Astrocyte (in vitro differentiated cells and primary cell): ENCODE data around the gene CLCN7. TPM values are rescaled to one million over a fixed set of nuclear protein-coding genes. Genes with fewer than 3 reads are reported as not detected.

ENCODE experiments used
- DNase-seq: peaks from one replicate; pipeline ENCODE4 v3.0.0-alpha.2; 2010; ENCODE audit warnings: low read depth
- FAIRE-seq: peaks from 2 replicates; lab custom pipeline; 2011; peaks lifted over from hg19 to GRCh38; lab: Jason Lieb, UNC
- H2AFZ ChIP-seq: 2 replicates; pipeline ENCODE4 v1.6.0; 2012; ENCODE audit warnings: low read depth, low read length, inconsistent platforms
- H3K27ac ChIP-seq: 2 replicates; pipeline ENCODE4 v1.5.1; 2011; ENCODE audit warnings: low read depth, low read length, inconsistent platforms
- H3K27me3 ChIP-seq: 2 replicates; pipeline ENCODE4 v1.6.0; 2011; ENCODE audit warnings: low read length, inconsistent platforms; ENCODE audit not compliant: insufficient read depth
- H3K36me3 ChIP-seq: 2 replicates; pipeline ENCODE4 v1.5.1; 2011; ENCODE audit warnings: low read length, inconsistent platforms; ENCODE audit not compliant: insufficient read depth
- H3K4me1 ChIP-seq: 2 replicates; pipeline ENCODE4 v1.5.1; 2011; ENCODE audit warnings: low read length, inconsistent platforms; ENCODE audit not compliant: insufficient read depth
- H3K4me2 ChIP-seq: 2 replicates; pipeline ENCODE4 v1.6.0; 2012; ENCODE audit warnings: low read length, inconsistent platforms
- H3K4me3 ChIP-seq: 2 replicates; pipeline ENCODE4 v1.5.1; 2011; ENCODE audit warnings: low read depth, mild to moderate bottlenecking, low read length, inconsistent platforms; ENCODE audit not compliant: insufficient read depth
- H3K79me2 ChIP-seq: 2 replicates; pipeline ENCODE4 v1.6.0; 2012; ENCODE audit warnings: mild to moderate bottlenecking, low read length, inconsistent platforms; ENCODE audit not compliant: insufficient read depth
- H3K9ac ChIP-seq: 2 replicates; pipeline ENCODE4 v1.6.0; 2012; ENCODE audit warnings: mild to moderate bottlenecking, low read length, inconsistent platforms
- H3K9me3 ChIP-seq: 2 replicates; pipeline ENCODE4 v1.5.1; 2012; ENCODE audit warnings: low read depth, mild to moderate bottlenecking, low read length, inconsistent platforms; ENCODE audit not compliant: insufficient read depth
- H4K20me1 ChIP-seq: 2 replicates; pipeline ENCODE4 v1.6.0; 2012; ENCODE audit warnings: low read length, inconsistent platforms; ENCODE audit not compliant: insufficient read depth
- H3K27ac Mint-ChIP-seq: one replicate; pipeline ENCODE4 v1.8.0; 2021; ENCODE audit warnings: mild to moderate bottlenecking, mixed read lengths; ENCODE audit not compliant: unreplicated experiment
- H3K27me3 Mint-ChIP-seq: one replicate; pipeline ENCODE4 v1.8.0; 2021; ENCODE audit warnings: low read depth, mixed read lengths; ENCODE audit not compliant: unreplicated experiment
- H3K36me3 Mint-ChIP-seq: one replicate; pipeline ENCODE4 v1.8.0; 2021; ENCODE audit warnings: low read depth, mixed read lengths; ENCODE audit not compliant: unreplicated experiment
- H3K4me1 Mint-ChIP-seq: one replicate; pipeline ENCODE4 v1.8.0; 2021; ENCODE audit warnings: low read depth, mixed read lengths; ENCODE audit not compliant: unreplicated experiment
- H3K4me3 Mint-ChIP-seq: one replicate; pipeline ENCODE4 v1.8.0; 2021; ENCODE audit warnings: mild to moderate bottlenecking, moderate library complexity, mixed read lengths; ENCODE audit not compliant: unreplicated experiment
- H3K9me3 Mint-ChIP-seq: one replicate; pipeline ENCODE4 v1.8.0; 2021; ENCODE audit warnings: mild to moderate bottlenecking, mixed read lengths; ENCODE audit not compliant: unreplicated experiment
- CTCF ChIP-seq: IDR thresholded peaks from 2 replicates; pipeline ENCODE4 v1.5.1; 2011; ENCODE audit warnings: low read depth, mild to moderate bottlenecking, inconsistent platforms, low read length, moderate library complexity; ENCODE audit not compliant: insufficient read depth
- EZH2 ChIP-seq: IDR thresholded peaks from 2 replicates; pipeline ENCODE4 v1.6.1; 2012; ENCODE audit warnings: mild to moderate bottlenecking, low read length, inconsistent platforms; ENCODE audit not compliant: insufficient read depth
- total RNA-seq: library from RNA; stranded (reverse); gene quantifications from 2 replicates; pipeline ENCODE4 v1.2.1, GENCODE V29; 2021

The CLCN7 gene
- total RNA-seq, 1 donor from 2014 or later = 66.7 TPM

GRCh38 chr16:1443980-1444729 is 30.7 kb downstream of the CLCN7 start, which contains the start of gene CCDC154:
Gene CCDC154 (minus strand): TSS chr16:1444556. CDS start chr16:1444322, 234 bp downstream.
- Histone ChIP-seq H2AFZ (no peak within 1 kb of the TSS), H3K9ac (no peak within 1 kb of the TSS), H3K79me2 (no peaks in the 10 kb centered on the region), H3K36me3 (no peaks in the 10 kb centered on the region), H3K9me3 (no peaks in the 10 kb centered on the region), H3K4me2 (no peak within 1 kb of the TSS), H3K27ac (no peak within 1 kb of the TSS), H3K4me1 (no peaks in the 10 kb centered on the region), H4K20me1 (no peaks in the 10 kb centered on the region), H3K4me3 (no peak within 1 kb of the TSS), H3K27me3 (no peaks in the 10 kb centered on the region)
- TF ChIP-seq EZH2 (no peak), CTCF (no peak)
- no peak for DNase-seq
- Mint-ChIP-seq H3K36me3 (peaks cover 6% of the 10 kb centered on the region), H3K27me3 (peaks cover 2% of the 10 kb centered on the region), H3K4me3 (no peak within 1 kb of the TSS), H3K27ac (no peak within 1 kb of the TSS), H3K4me1 (no peaks in the 10 kb centered on the region), H3K9me3 (no peaks in the 10 kb centered on the region)
- FAIRE-seq = no peak

GRCh38 chr16:1443403-1443973 is 31.3 kb downstream of the CLCN7 start:
- Histone ChIP-seq H3K27ac (no peak overlapping the region), H3K36me3 (no peaks in the 10 kb centered on the region), H3K4me2 (no peak overlapping the region), H4K20me1 (no peaks in the 10 kb centered on the region), H3K4me3 (no peak overlapping the region), H2AFZ (no peak overlapping the region), H3K27me3 (no peaks in the 10 kb centered on the region), H3K9ac (no peak overlapping the region), H3K9me3 (no peaks in the 10 kb centered on the region), H3K79me2 (no peaks in the 10 kb centered on the region), H3K4me1 (no peaks in the 10 kb centered on the region)
- DNase-seq (no peak), FAIRE-seq (no peak)
- TF ChIP-seq EZH2 (no peak), CTCF (no peak)
- Mint-ChIP-seq H3K9me3 (no peaks in the 10 kb centered on the region), H3K4me1 (no peaks in the 10 kb centered on the region), H3K36me3 (peaks cover 6% of the 10 kb centered on the region), H3K27me3 (peaks cover 2% of the 10 kb centered on the region), H3K27ac (no peak overlapping the region), H3K4me3 (no peak overlapping the region)

GRCh38 chr16:1442697-1443096 is 32.1 kb downstream of the CLCN7 start:
- peaks cover 2% of the 10 kb centered on the region for H3K27me3 Mint-ChIP-seq
- Histone ChIP-seq H3K4me3 (no peak overlapping the region), H3K4me2 (no peak overlapping the region), H3K9ac (no peak overlapping the region), H3K27ac (no peak overlapping the region), H4K20me1 (no peaks in the 10 kb centered on the region), H3K79me2 (no peaks in the 10 kb centered on the region), H2AFZ (no peak overlapping the region), H3K27me3 (no peaks in the 10 kb centered on the region), H3K4me1 (no peaks in the 10 kb centered on the region), H3K36me3 (no peaks in the 10 kb centered on the region), H3K9me3 (no peaks in the 10 kb centered on the region)
- TF ChIP-seq EZH2 = no peak
- no peak for TF ChIP-seq CTCF
- H3K9me3 Mint-ChIP-seq = no peaks in the 10 kb centered on the region
- H3K4me3 Mint-ChIP-seq = no peak overlapping the region
- peaks cover 3% of the 10 kb centered on the region for H3K36me3 Mint-ChIP-seq
- no peak overlapping the region for H3K27ac Mint-ChIP-seq
- FAIRE-seq (no peak), DNase-seq (no peak)
- H3K4me1 Mint-ChIP-seq = no peaks in the 10 kb centered on the region
